Measurements from ENCODE around the gene SFXN3.
A peak's percentile ranks its signal among the peaks of the same experiment; 100 is the strongest.

Gene SFXN3

DNA sequence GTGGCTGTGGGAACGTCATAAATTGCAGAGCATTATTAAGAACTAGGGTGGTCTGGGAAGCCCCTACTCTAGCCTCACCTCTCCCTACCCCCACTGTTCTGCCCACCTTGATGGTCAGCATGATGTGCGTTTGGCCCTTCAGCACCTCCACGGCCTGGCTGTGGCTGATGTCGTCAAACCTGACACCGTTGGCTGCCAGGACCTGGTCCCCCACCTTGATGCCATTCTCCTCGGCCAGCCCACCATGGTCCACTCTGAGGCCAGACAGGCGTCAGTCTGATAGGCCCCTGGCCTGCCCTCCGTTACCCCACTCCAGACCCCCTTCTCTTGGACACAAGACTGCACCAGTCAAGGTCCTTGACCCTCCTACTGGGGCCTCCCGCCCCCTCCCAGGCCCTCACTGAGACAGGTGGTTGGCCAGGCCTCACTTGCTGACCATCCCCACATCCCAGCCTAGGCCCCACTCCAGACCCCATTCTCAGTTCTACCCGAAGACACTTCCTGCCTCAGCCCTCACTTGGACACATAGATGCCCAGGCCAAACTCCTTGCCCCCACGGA lies 9.3 kb upstream of the SFXN3 start:
- H3K4me3 ChIP-seq (replicated peaks; ENCODE audit: low read depth, low read length): no peak overlapping the region
- TF ChIP-seq, protein P1, sequence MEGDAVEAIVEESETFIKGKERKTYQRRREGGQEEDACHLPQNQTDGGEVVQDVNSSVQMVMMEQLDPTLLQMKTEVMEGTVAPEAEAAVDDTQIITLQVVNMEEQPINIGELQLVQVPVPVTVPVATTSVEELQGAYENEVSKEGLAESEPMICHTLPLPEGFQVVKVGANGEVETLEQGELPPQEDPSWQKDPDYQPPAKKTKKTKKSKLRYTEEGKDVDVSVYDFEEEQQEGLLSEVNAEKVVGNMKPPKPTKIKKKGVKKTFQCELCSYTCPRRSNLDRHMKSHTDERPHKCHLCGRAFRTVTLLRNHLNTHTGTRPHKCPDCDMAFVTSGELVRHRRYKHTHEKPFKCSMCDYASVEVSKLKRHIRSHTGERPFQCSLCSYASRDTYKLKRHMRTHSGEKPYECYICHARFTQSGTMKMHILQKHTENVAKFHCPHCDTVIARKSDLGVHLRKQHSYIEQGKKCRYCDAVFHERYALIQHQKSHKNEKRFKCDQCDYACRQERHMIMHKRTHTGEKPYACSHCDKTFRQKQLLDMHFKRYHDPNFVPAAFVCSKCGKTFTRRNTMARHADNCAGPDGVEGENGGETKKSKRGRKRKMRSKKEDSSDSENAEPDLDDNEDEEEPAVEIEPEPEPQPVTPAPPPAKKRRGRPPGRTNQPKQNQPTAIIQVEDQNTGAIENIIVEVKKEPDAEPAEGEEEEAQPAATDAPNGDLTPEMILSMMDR (IDR thresholded peaks at IDR 0.05; ENCODE audit: low read depth, low read length, missing control alignments): no peak
- DNase-seq (ENCODE audit: extremely low read depth, low read depth): no peak

- no peak overlapping the region for H3K4me3 ChIP-seq (replicated peaks; ENCODE audit: low read depth, low read length)
Measured at GRCh38 chr10:101022967-101023705, 7.9 kb upstream of the SFXN3 start.

DNA sequence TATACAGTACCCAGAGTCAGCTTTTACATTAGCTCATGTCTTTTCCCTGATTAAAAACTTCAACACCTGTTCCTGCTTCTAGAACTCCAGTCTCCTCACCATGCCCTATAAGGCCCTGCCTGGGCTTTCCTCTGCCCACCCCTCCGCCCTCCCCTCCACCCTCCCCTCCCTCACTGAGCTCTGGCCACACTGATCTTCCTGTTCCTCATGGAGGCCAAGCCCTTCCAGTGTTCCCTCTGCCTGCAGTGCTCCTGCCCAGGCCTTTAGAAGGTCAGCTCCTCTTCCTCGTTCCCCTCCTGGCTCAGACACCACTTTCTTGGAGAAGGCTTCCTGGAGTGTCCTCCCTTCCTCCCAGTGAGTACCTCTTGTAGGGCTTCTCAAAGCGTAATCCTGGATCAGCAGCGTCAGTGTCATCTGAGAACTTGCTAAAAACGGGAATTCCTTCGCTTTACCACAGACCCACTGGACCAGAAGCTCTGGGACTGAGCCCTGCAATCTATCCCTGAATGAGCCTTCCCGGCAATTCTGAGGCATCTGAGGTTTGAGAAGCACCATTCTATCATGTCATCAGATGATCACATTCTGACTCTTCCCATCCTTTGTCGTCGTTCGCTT lies 3.8 kb upstream of the SFXN3 start:
- TF ChIP-seq, protein P1 (IDR thresholded peaks at IDR 0.05; ENCODE audit: low read depth, low read length, missing control alignments): no peak
- no peak for DNase-seq (ENCODE audit: extremely low read depth, low read depth)
- H3K4me3 ChIP-seq (replicated peaks; ENCODE audit: low read depth, low read length): no peak overlapping the region

More at GRCh38 chr10:101022967-101023705, 7.9 kb upstream of the SFXN3 start:
- TF ChIP-seq, protein P1 (IDR thresholded peaks at IDR 0.05; ENCODE audit: low read depth, low read length, missing control alignments): no peak
- DNase-seq (ENCODE audit: extremely low read depth, low read depth): no peak

GRCh38 chr10:101028446-101029337 lies 2.3 kb upstream of the SFXN3 start:
- H3K4me3 ChIP-seq (replicated peaks; ENCODE audit: low read depth, low read length): no peak overlapping the region
- TF ChIP-seq, protein P1 (IDR thresholded peaks at IDR 0.05; ENCODE audit: low read depth, low read length, missing control alignments): no peak
- DNase-seq (ENCODE audit: extremely low read depth, low read depth): no peak

- no peak overlapping the region for H3K4me3 ChIP-seq (replicated peaks; ENCODE audit: low read depth, low read length)
- TF ChIP-seq, protein P1 (IDR thresholded peaks at IDR 0.05; ENCODE audit: low read depth, low read length, missing control alignments): peak; percentile 18
- DNase-seq (ENCODE audit: extremely low read depth, low read depth): no peak
Measured at GRCh38 chr10:101029520-101030295, 1.3 kb upstream of the SFXN3 start.
